Astrocyte (in vitro differentiated cells and primary cell): ENCODE results near the gene DBR1. TPM values are rescaled to one million over a fixed set of nuclear protein-coding genes. Genes with fewer than 3 reads are reported as not detected.

ENCODE experiments used
- DNase-seq: peaks from one replicate; pipeline ENCODE4 v3.0.0-alpha.2; 2010; ENCODE audit warnings: low read depth
- FAIRE-seq: peaks from 2 replicates; lab custom pipeline; 2011; peaks lifted over from hg19 to GRCh38; lab: Jason Lieb, UNC
- H2AFZ ChIP-seq: 2 replicates; pipeline ENCODE4 v1.6.0; 2012; ENCODE audit warnings: low read depth, low read length, inconsistent platforms
- H3K27ac ChIP-seq: 2 replicates; pipeline ENCODE4 v1.5.1; 2011; ENCODE audit warnings: low read depth, low read length, inconsistent platforms
- H3K27me3 ChIP-seq: 2 replicates; pipeline ENCODE4 v1.6.0; 2011; ENCODE audit warnings: low read length, inconsistent platforms; ENCODE audit not compliant: insufficient read depth
- H3K36me3 ChIP-seq: 2 replicates; pipeline ENCODE4 v1.5.1; 2011; ENCODE audit warnings: low read length, inconsistent platforms; ENCODE audit not compliant: insufficient read depth
- H3K4me1 ChIP-seq: 2 replicates; pipeline ENCODE4 v1.5.1; 2011; ENCODE audit warnings: low read length, inconsistent platforms; ENCODE audit not compliant: insufficient read depth
- H3K4me2 ChIP-seq: 2 replicates; pipeline ENCODE4 v1.6.0; 2012; ENCODE audit warnings: low read length, inconsistent platforms
- H3K4me3 ChIP-seq: 2 replicates; pipeline ENCODE4 v1.5.1; 2011; ENCODE audit warnings: low read depth, mild to moderate bottlenecking, low read length, inconsistent platforms; ENCODE audit not compliant: insufficient read depth
- H3K79me2 ChIP-seq: 2 replicates; pipeline ENCODE4 v1.6.0; 2012; ENCODE audit warnings: mild to moderate bottlenecking, low read length, inconsistent platforms; ENCODE audit not compliant: insufficient read depth
- H3K9ac ChIP-seq: 2 replicates; pipeline ENCODE4 v1.6.0; 2012; ENCODE audit warnings: mild to moderate bottlenecking, low read length, inconsistent platforms
- H3K9me3 ChIP-seq: 2 replicates; pipeline ENCODE4 v1.5.1; 2012; ENCODE audit warnings: low read depth, mild to moderate bottlenecking, low read length, inconsistent platforms; ENCODE audit not compliant: insufficient read depth
- H4K20me1 ChIP-seq: 2 replicates; pipeline ENCODE4 v1.6.0; 2012; ENCODE audit warnings: low read length, inconsistent platforms; ENCODE audit not compliant: insufficient read depth
- H3K27ac Mint-ChIP-seq: one replicate; pipeline ENCODE4 v1.8.0; 2021; ENCODE audit warnings: mild to moderate bottlenecking, mixed read lengths; ENCODE audit not compliant: unreplicated experiment
- H3K27me3 Mint-ChIP-seq: one replicate; pipeline ENCODE4 v1.8.0; 2021; ENCODE audit warnings: low read depth, mixed read lengths; ENCODE audit not compliant: unreplicated experiment
- H3K36me3 Mint-ChIP-seq: one replicate; pipeline ENCODE4 v1.8.0; 2021; ENCODE audit warnings: low read depth, mixed read lengths; ENCODE audit not compliant: unreplicated experiment
- H3K4me1 Mint-ChIP-seq: one replicate; pipeline ENCODE4 v1.8.0; 2021; ENCODE audit warnings: low read depth, mixed read lengths; ENCODE audit not compliant: unreplicated experiment
- H3K4me3 Mint-ChIP-seq: one replicate; pipeline ENCODE4 v1.8.0; 2021; ENCODE audit warnings: mild to moderate bottlenecking, moderate library complexity, mixed read lengths; ENCODE audit not compliant: unreplicated experiment
- H3K9me3 Mint-ChIP-seq: one replicate; pipeline ENCODE4 v1.8.0; 2021; ENCODE audit warnings: mild to moderate bottlenecking, mixed read lengths; ENCODE audit not compliant: unreplicated experiment
- CTCF ChIP-seq: IDR thresholded peaks from 2 replicates; pipeline ENCODE4 v1.5.1; 2011; ENCODE audit warnings: low read depth, mild to moderate bottlenecking, inconsistent platforms, low read length, moderate library complexity; ENCODE audit not compliant: insufficient read depth
- EZH2 ChIP-seq: IDR thresholded peaks from 2 replicates; pipeline ENCODE4 v1.6.1; 2012; ENCODE audit warnings: mild to moderate bottlenecking, low read length, inconsistent platforms; ENCODE audit not compliant: insufficient read depth
- total RNA-seq: library from RNA; stranded (reverse); gene quantifications from 2 replicates; pipeline ENCODE4 v1.2.1, GENCODE V29; 2021

Gene DBR1
- total RNA-seq, 1 donor from 2014 or later, result 14.8 TPM

GRCh38 chr3:138114988-138115971 lies 59.4 kb downstream of the DBR1 start, which contains the start of gene DZIP1L:
DZIP1L (minus strand) TSS chr3:138115608; CDS start chr3:138103971, 11,637 bp downstream.
- Histone ChIP-seq H3K27me3 (no peaks in the 10 kb centered on the region), H3K9me3 (no peaks in the 10 kb centered on the region), H2AFZ (peak within 1 kb of the TSS; percentile 90), H4K20me1 (peaks cover 25% of the 10 kb centered on the region), H3K4me3 (peak within 1 kb of the TSS; percentile 78), H3K9ac (peak within 1 kb of the TSS; percentile 88), H3K4me1 (peaks cover 9% of the 10 kb centered on the region), H3K79me2 (peaks cover 46% of the 10 kb centered on the region), H3K27ac (peak within 1 kb of the TSS; percentile 81), H3K36me3 (peaks cover 5% of the 10 kb centered on the region), H3K4me2 (peak within 1 kb of the TSS; percentile 91)
- TF ChIP-seq CTCF (no peak), EZH2 (no peak)
- Mint-ChIP-seq H3K4me3 (peak within 1 kb of the TSS; percentile 94), H3K27me3 (no peaks in the 10 kb centered on the region), H3K36me3 (no peaks in the 10 kb centered on the region), H3K27ac (peak within 1 kb of the TSS; percentile 95), H3K9me3 (no peaks in the 10 kb centered on the region), H3K4me1 (peaks cover 13% of the 10 kb centered on the region)
- DNase-seq, result peak; percentile 65
- FAIRE-seq, result no peak

GRCh38 chr3:138114431-138114918 lies 60.2 kb downstream of the DBR1 start:
- no peak for TF ChIP-seq EZH2
- TF ChIP-seq CTCF, result no peak
- peak overlapping the region; percentile 78 for H3K4me3 ChIP-seq
- H3K79me2 ChIP-seq, result peaks cover 54% of the 10 kb centered on the region
- peak overlapping the region; percentile 95 for H3K27ac Mint-ChIP-seq
- peaks cover 25% of the 10 kb centered on the region for H4K20me1 ChIP-seq
- no peaks in the 10 kb centered on the region for H3K27me3 ChIP-seq
- H3K4me2 ChIP-seq, result peak overlapping the region; percentile 91
- peaks cover 13% of the 10 kb centered on the region for H3K4me1 Mint-ChIP-seq
- H3K36me3 Mint-ChIP-seq, result peaks cover 2% of the 10 kb centered on the region
- peaks cover 5% of the 10 kb centered on the region for H3K36me3 ChIP-seq
- H3K9me3 Mint-ChIP-seq, result no peaks in the 10 kb centered on the region
- H3K4me3 Mint-ChIP-seq, result peak overlapping the region; percentile 94
- peaks cover 9% of the 10 kb centered on the region for H3K4me1 ChIP-seq
- FAIRE-seq (no peak), DNase-seq (peak; percentile 29)
- no peaks in the 10 kb centered on the region for H3K9me3 ChIP-seq
- H2AFZ ChIP-seq, result peak overlapping the region; percentile 90
- no peaks in the 10 kb centered on the region for H3K27me3 Mint-ChIP-seq
- peak overlapping the region; percentile 81 for H3K27ac ChIP-seq
- peak overlapping the region; percentile 88 for H3K9ac ChIP-seq
